ENCODE measurements around the gene TENM4.
A peak's percentile ranks its signal among the peaks of the same experiment; 100 is the strongest.

GRCh38 chr11:79243422-79244210 lies 197.2 kb downstream of the TENM4 start:
- TF ChIP-seq, protein P1, sequence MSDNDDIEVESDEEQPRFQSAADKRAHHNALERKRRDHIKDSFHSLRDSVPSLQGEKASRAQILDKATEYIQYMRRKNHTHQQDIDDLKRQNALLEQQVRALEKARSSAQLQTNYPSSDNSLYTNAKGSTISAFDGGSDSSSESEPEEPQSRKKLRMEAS (IDR thresholded peaks at IDR 0.05), result no peak
- TF ChIP-seq SREBF2 (IDR thresholded peaks at IDR 0.05), result no peak
- TF ChIP-seq, protein P2, sequence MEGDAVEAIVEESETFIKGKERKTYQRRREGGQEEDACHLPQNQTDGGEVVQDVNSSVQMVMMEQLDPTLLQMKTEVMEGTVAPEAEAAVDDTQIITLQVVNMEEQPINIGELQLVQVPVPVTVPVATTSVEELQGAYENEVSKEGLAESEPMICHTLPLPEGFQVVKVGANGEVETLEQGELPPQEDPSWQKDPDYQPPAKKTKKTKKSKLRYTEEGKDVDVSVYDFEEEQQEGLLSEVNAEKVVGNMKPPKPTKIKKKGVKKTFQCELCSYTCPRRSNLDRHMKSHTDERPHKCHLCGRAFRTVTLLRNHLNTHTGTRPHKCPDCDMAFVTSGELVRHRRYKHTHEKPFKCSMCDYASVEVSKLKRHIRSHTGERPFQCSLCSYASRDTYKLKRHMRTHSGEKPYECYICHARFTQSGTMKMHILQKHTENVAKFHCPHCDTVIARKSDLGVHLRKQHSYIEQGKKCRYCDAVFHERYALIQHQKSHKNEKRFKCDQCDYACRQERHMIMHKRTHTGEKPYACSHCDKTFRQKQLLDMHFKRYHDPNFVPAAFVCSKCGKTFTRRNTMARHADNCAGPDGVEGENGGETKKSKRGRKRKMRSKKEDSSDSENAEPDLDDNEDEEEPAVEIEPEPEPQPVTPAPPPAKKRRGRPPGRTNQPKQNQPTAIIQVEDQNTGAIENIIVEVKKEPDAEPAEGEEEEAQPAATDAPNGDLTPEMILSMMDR (IDR thresholded peaks at IDR 0.05), result no peak
- TF ChIP-seq KDM1A (IDR thresholded peaks at IDR 0.05; ENCODE audit: low read depth), result no peak
- no peak for TF ChIP-seq POLR2AphosphoS2 (conservative IDR thresholded peaks at IDR 0.05; ENCODE audit: low read length)
- TF ChIP-seq JUNB (IDR thresholded peaks at IDR 0.05), result peak; percentile 80
- TF ChIP-seq EHMT2 (IDR thresholded peaks at IDR 0.05; ENCODE audit: low read depth), result no peak
- no peak for TF ChIP-seq RFX5 (IDR thresholded peaks at IDR 0.05)
- TF ChIP-seq NR3C1 (IDR thresholded peaks at IDR 0.05), result no peak
- no peak for TF ChIP-seq RCOR1 (IDR thresholded peaks at IDR 0.05; ENCODE audit: low read depth, low read length)
- no peak for TF ChIP-seq POLR2A (IDR thresholded peaks at IDR 0.05; ENCODE audit: low read length)
- peak; percentile 63 to 78; a peak in 3 of 5 replicates for TF ChIP-seq EP300 (IDR thresholded peaks at IDR 0.05)
- TF ChIP-seq HDAC2 (IDR thresholded peaks at IDR 0.05), result no peak
